Upper lobe of left lung (tissue), 4 donors: ENCODE data around the gene ATF1.

Source experiments
- CTCF ChIP-seq, 6 experiments: fragments of 450-650 bp in 4 of 6; fragments of 200-600 bp in 2 of 6; sonication (generic) in 2 of 6; IDR thresholded peaks; one replicate each; pipeline ENCODE4 v1.5.1; 2016 to 2019; ENCODE audit warnings: antibody characterized with exemption in 6 of 6
- EP300 ChIP-seq, 4 donors: sonication (generic); formaldehyde crosslinking; IDR thresholded peaks; one replicate each; pipeline ENCODE4 v1.5.1; 2017; ENCODE audit warnings: antibody characterized with exemption in 4 of 4, control low read depth in 2 of 4
- POLR2A ChIP-seq, 4 donors: fragments of 450-650 bp; IDR thresholded peaks; one replicate each; pipeline ENCODE4 v1.5.1; 2016 to 2017; ENCODE audit warnings: antibody characterized with exemption in 4 of 4, mild to moderate bottlenecking in 2 of 4
- POLR2AphosphoS5 ChIP-seq, 2 donors: sonication (generic); formaldehyde crosslinking; IDR thresholded peaks; one replicate each; pipeline ENCODE4 v1.5.1; 2017; ENCODE audit warnings: antibody characterized with exemption in 2 of 2

DNA sequence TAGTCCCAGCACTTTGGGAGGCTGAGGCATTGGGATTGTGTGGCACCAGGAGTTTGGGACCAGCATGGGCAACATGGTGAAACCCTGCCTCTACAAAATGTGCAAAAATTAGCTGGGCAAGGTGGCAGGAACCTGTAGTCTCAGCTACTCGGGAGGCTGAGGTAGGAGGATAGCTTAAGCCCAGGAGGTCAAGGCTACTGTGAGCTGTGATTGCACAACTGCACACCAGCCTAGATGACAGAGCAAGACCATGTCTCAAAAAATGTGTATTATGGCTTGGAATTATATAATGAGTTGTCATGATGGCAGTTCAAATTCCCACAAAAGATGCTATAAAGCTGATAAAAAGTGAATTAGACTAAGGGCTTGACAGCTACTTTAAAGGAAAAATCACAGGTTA is 58.2 kb downstream of the ATF1 start:
- TF ChIP-seq CTCF (IDR thresholded peaks at IDR 0.05) (no peak), EP300 (IDR thresholded peaks at IDR 0.05) (no peak), POLR2A (IDR thresholded peaks at IDR 0.05) (no peak), POLR2AphosphoS5 (IDR thresholded peaks at IDR 0.05) (no peak)
